B cell (primary cell): ENCODE results near the gene MRPS6. TPM values are rescaled to one million over a fixed set of nuclear protein-coding genes. Genes with fewer than 3 reads are reported as not detected.

Experiments used
- ATAC-seq: fragments of 200-7000 bp; cut with Tn5 transposase; one replicate; pipeline ENCODE4 v1.10.0; 2021; ENCODE audit warnings: low read depth, mild to moderate bottlenecking, moderate number of reproducible peaks, moderate library complexity
- CTCF ChIA-PET: fragments of 350-600 bp; sonication (Branson Sonifier 250); formaldehyde crosslinking; loops from one replicate; lab custom pipeline; 2021; ENCODE audit warnings: antibody characterized with exemption, inconsistent platforms; lab: Charles Lee
- POLR2A ChIA-PET: fragments of 350-600 bp; sonication (Branson Sonifier 250); formaldehyde crosslinking; loops from one replicate; lab custom pipeline; 2021; ENCODE audit warnings: antibody characterized with exemption; lab: Charles Lee
- DNase-seq: peaks from one replicate; pipeline ENCODE4 v3.0.0; 2013
- H2AFZ ChIP-seq: 2 replicates; pipeline ENCODE4 v1.6.1; 2012; ENCODE audit warnings: mild to moderate bottlenecking, low read depth, low read length; ENCODE audit not compliant: insufficient read depth, poor library complexity, severe bottlenecking
- H3K27ac ChIP-seq, 2 donors: 1 replicate in 1 of 2; 2 replicates in 1 of 2; pipeline ENCODE4 v1.5.1; 2012 to 2013; ENCODE audit warnings: low read length in 2 of 2, mild to moderate bottlenecking in 2 of 2, moderate library complexity in 1 of 2
- H3K27me3 ChIP-seq, 4 experiments: fragments of 200-600 bp in 1 of 4; sonication (generic) in 1 of 4; replicated peaks in 1 of 4; 1 replicate in 2 of 4; 2 replicates in 2 of 4; pipeline versions ENCODE4 v1.6.1 to v1.7.0; 2013 to 2016; ENCODE audit warnings: low read length in 3 of 4, mild to moderate bottlenecking in 2 of 4, mixed read lengths in 1 of 4, moderate library complexity in 1 of 4; ENCODE audit not compliant: insufficient read depth in 4 of 4, control insufficient read depth in 3 of 4; ENCODE audit errors: control extremely low read depth in 1 of 4
- H3K36me3 ChIP-seq, 2 experiments: replicated peaks in 1 of 2; 1 replicate in 1 of 2; 2 replicates in 1 of 2; pipeline versions ENCODE4 v1.6.1 to v1.7.1; 2013; ENCODE audit warnings: low read length in 1 of 2; ENCODE audit not compliant: insufficient read depth in 2 of 2, control insufficient read depth in 1 of 2; ENCODE audit errors: control extremely low read depth in 1 of 2, extremely low read depth in 1 of 2
- H3K4me1 ChIP-seq, 2 donors: fragments of 200-600 bp in 1 of 2; sonication (generic) in 1 of 2; 1 replicate in 1 of 2; 2 replicates in 1 of 2; pipeline versions ENCODE4 v1.5.1 to v1.6.1; 2013 to 2017; ENCODE audit warnings: low read length in 2 of 2; ENCODE audit not compliant: control insufficient read depth in 2 of 2, insufficient read depth in 2 of 2
- H3K4me2 ChIP-seq: replicated peaks from 2 replicates; pipeline ENCODE3; 2012; ENCODE audit warnings: mild to moderate bottlenecking, low read depth, low read length; ENCODE audit not compliant: poor library complexity, severe bottlenecking
- H3K4me3 ChIP-seq, 5 experiments: fragments of 200-600 bp in 1 of 5; sonication (generic) in 1 of 5; 1 replicate in 3 of 5; 2 replicates in 2 of 5; pipeline versions ENCODE4 v1.5.1 to v1.7.0; 2011 to 2016; ENCODE audit warnings: low read length in 4 of 5, mild to moderate bottlenecking in 4 of 5, low read depth in 2 of 5, control low read depth in 1 of 5, moderate library complexity in 1 of 5; ENCODE audit not compliant: insufficient read depth in 1 of 5; ENCODE audit errors: control extremely low read depth in 1 of 5, extremely low read depth in 1 of 5
- H3K79me2 ChIP-seq: fragments of 200-600 bp; sonication (generic); one replicate; pipeline ENCODE4 v1.6.0; 2016; ENCODE audit warnings: low read length; ENCODE audit not compliant: control insufficient read depth, insufficient read depth
- H3K9ac ChIP-seq: fragments of 200-600 bp; sonication (generic); 2 replicates; pipeline ENCODE4 v1.6.1; 2017; ENCODE audit warnings: mild to moderate bottlenecking, low read length, moderate library complexity
- H3K9me3 ChIP-seq, 3 donors: one replicate each; pipeline versions ENCODE4 v1.6.1 to v1.7.1; 2013; ENCODE audit warnings: low read length in 2 of 3; ENCODE audit not compliant: control insufficient read depth in 2 of 3, insufficient read depth in 1 of 3; ENCODE audit errors: control extremely low read depth in 1 of 3
- H4K20me1 ChIP-seq: 2 replicates; pipeline ENCODE4 v1.6.0; 2012; ENCODE audit warnings: mild to moderate bottlenecking, low read length; ENCODE audit not compliant: insufficient read depth, control insufficient read depth, poor library complexity, severe bottlenecking
- H3K27ac Mint-ChIP-seq: one replicate; pipeline ENCODE4 v1.8.0; 2021; ENCODE audit warnings: mixed read lengths
- H3K27me3 Mint-ChIP-seq: one replicate; pipeline ENCODE4 v1.8.0; 2021; ENCODE audit warnings: mixed read lengths
- H3K4me1 Mint-ChIP-seq: one replicate; pipeline ENCODE4 v1.8.0; 2021; ENCODE audit warnings: mixed read lengths
- H3K4me3 Mint-ChIP-seq: one replicate; pipeline ENCODE4 v1.8.0; 2021; ENCODE audit warnings: mixed read lengths
- H3K9me3 Mint-ChIP-seq: one replicate; pipeline ENCODE4 v1.8.0; 2022; ENCODE audit warnings: mixed read lengths; ENCODE audit not compliant: insufficient read depth
- EZH2 ChIP-seq: IDR thresholded peaks from 2 replicates; pipeline ENCODE4 v1.6.1; 2012; ENCODE audit warnings: borderline replicate concordance, low read depth, mild to moderate bottlenecking, moderate library complexity, low read length; ENCODE audit not compliant: insufficient read depth, poor library complexity, severe bottlenecking
- WGBS: methylation state at CpG from one replicate; pipeline ENCODE4 v1.1.5; 2013; ENCODE audit warnings: missing lambda C conversion rate; ENCODE audit not compliant: insufficient coverage; 5-methylcytosine and 5-hydroxymethylcytosine counted together
- intact Hi-C: fragments of 100-400 bp; cut with micrococcal nuclease; formaldehyde crosslinking; loops from one replicate; pipeline ENCODE4 v1.10.0; 2022
- polyA plus RNA-seq: library from polyadenylated mRNA; depleted of rRNA; stranded (reverse); fragments of >200 nt; gene quantifications from 2 replicates; pipeline ENCODE4 v1.2.3, GENCODE V29; 2012
- total RNA-seq, 2 donors: library from RNA; stranded (reverse); fragments of 120-200 nt in 1 of 2; gene quantifications; 1 replicate in 1 of 2; 2 replicates in 1 of 2; pipeline versions ENCODE4 v1.2.3 to v1.2.4, GENCODE V29; 2013 to 2022
- TF ChIP-seq, protein P1 (sequence below): fragments of 200-600 bp; IDR thresholded peaks from one replicate; pipeline ENCODE4 v1.8.0; 2022; ENCODE audit warnings: antibody characterized with exemption, mild to moderate bottlenecking

The MRPS6 gene
- total and polyA plus RNA-seq, 2 donors (not counting 1 experiment from before 2014, with no cell fraction given): 15.7 to 37.9 TPM

DNA sequence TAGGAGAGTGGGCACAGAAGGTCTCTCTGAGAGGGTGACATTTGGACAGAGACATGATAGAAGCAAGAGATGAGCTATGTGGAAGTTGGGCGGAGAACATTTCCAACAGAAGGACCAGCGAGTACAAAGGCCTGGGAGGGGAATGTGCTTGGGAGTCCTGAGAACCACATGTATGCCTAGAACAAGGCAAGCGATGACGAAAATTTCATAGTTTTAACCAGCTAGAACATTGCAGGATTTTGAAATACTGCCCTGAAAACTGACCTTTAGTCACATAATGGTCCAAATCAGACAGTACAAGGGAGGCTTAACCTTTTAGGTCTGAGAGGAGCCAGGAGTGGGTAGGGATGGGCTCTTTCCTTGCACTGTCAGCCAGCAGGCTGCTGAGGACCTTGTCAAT, 68.0 kb downstream of the MRPS6 start:
- 100% methylated on average over 2 of the region's 4 CpGs for WGBS
- Mint-ChIP-seq H3K4me1 (peaks cover 6% of the 10 kb centered on the region), H3K27me3 (no peaks in the 10 kb centered on the region), H3K9me3 (peaks cover 3% of the 10 kb centered on the region), H3K4me3 (no peak overlapping the region), H3K27ac (no peak overlapping the region)
- Histone ChIP-seq H3K4me3 (no peak overlapping the region), H4K20me1 (peaks cover 7% of the 10 kb centered on the region), H3K27me3 (no peaks in the 10 kb centered on the region), H3K79me2 (peaks cover 4% of the 10 kb centered on the region), H3K4me1 (no peaks in the 10 kb centered on the region), H2AFZ (no peak overlapping the region), H3K9ac (no peak overlapping the region), H3K27ac (no peak overlapping the region), H3K9me3 (peaks cover 3 to 23% (median 7%) of the 10 kb centered on the region in 3 donors), H3K4me2 (no peak overlapping the region), H3K36me3 (peaks cover 4 to 35% of the 10 kb centered on the region in 2 experiments)
- POLR2A ChIA-PET: no interaction called here
- DNase-seq (no peak), ATAC-seq (no peak)
- TF ChIP-seq, protein P1, sequence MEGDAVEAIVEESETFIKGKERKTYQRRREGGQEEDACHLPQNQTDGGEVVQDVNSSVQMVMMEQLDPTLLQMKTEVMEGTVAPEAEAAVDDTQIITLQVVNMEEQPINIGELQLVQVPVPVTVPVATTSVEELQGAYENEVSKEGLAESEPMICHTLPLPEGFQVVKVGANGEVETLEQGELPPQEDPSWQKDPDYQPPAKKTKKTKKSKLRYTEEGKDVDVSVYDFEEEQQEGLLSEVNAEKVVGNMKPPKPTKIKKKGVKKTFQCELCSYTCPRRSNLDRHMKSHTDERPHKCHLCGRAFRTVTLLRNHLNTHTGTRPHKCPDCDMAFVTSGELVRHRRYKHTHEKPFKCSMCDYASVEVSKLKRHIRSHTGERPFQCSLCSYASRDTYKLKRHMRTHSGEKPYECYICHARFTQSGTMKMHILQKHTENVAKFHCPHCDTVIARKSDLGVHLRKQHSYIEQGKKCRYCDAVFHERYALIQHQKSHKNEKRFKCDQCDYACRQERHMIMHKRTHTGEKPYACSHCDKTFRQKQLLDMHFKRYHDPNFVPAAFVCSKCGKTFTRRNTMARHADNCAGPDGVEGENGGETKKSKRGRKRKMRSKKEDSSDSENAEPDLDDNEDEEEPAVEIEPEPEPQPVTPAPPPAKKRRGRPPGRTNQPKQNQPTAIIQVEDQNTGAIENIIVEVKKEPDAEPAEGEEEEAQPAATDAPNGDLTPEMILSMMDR: no peak
- TF ChIP-seq EZH2: no peak
- intact Hi-C loops: no loop called here
- CTCF ChIA-PET: no interaction called here

DNA sequence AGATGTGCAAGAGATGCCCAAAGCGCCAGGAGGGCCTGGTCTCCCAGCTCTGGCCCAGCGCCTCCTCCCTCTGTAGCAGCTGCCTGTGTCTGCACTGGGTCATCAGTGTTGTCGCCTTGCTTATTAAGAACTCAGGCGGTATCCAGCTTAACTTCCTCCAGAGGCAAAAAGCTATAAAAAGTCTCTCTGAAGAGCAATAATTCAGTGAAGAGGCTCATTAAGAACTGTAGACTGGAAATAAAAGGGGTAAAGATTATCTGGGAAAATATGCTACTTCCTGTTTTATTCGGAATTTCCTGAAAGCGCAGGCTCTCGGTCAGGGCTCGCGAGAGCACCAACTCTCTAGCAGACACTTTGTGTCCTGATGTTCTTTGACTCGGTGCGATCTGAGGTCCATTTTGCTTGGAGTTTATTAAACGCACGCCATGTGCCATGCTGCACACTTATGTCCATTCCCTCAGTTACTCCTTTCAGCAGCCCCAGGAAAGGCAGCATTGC, 70.4 kb downstream of the MRPS6 start:
- peaks cover 3 to 35% of the 10 kb centered on the region in 2 experiments for H3K36me3 ChIP-seq
- peaks cover 7% of the 10 kb centered on the region for H4K20me1 ChIP-seq
- WGBS: 97% methylated on average over 11 of the region's 13 CpGs
- peaks cover 0 to 23% (median 0%) of the 10 kb centered on the region in 3 donors for H3K9me3 ChIP-seq
- H3K27me3 ChIP-seq: no peaks in the 10 kb centered on the region
- H3K27ac ChIP-seq: no peak overlapping the region
- peaks cover 4% of the 10 kb centered on the region for H3K79me2 ChIP-seq
- no peak overlapping the region for H3K4me3 ChIP-seq
- peaks cover 10% of the 10 kb centered on the region for H3K4me1 Mint-ChIP-seq
- H2AFZ ChIP-seq: no peak overlapping the region
- H3K4me3 Mint-ChIP-seq: no peak overlapping the region
- H3K4me1 ChIP-seq: no peaks in the 10 kb centered on the region
- CTCF ChIA-PET: no interaction called here
- DNase-seq (no peak), ATAC-seq (no peak)
- no peaks in the 10 kb centered on the region for H3K9me3 Mint-ChIP-seq
- no peak overlapping the region for H3K4me2 ChIP-seq
- POLR2A ChIA-PET: no interaction called here
- no peak overlapping the region for H3K27ac Mint-ChIP-seq
- TF ChIP-seq, protein P1: no peak
- no peak for TF ChIP-seq EZH2
- intact Hi-C loops: no loop called here
- no peaks in the 10 kb centered on the region for H3K27me3 Mint-ChIP-seq
- H3K9ac ChIP-seq: no peak overlapping the region
